ENCODE data around the gene ALKBH7. TPM values are rescaled to one million over a fixed set of nuclear protein-coding genes. Genes with fewer than 3 reads are reported as not detected.

ALKBH7 gene
- total and polyA plus RNA-seq, 2 of the 13 experiments (the other 11 are each of a cell fraction or from before 2014, with no cell fraction given), result 29.6 to 45.9 TPM

GRCh38 chr19:6333439-6333838 is 39.2 kb upstream of the ALKBH7 start, which contains the start of gene ACER1:
ACER1 (minus strand) TSS chr19:6333612; CDS start chr19:6333551, 61 bp downstream.
- H2AFZ ChIP-seq (ENCODE audit: low read length), result no peak within 1 kb of the TSS
- no peak for DNase-seq (ENCODE audit: low spot score)
- intact Hi-C loops (cut with micrococcal nuclease; ENCODE audit: unreplicated experiment), result no loop called here
- H3K9me3 ChIP-seq (ENCODE audit: low read length), result no peaks in the 10 kb centered on the region
- H3K79me2 ChIP-seq (ENCODE audit: insufficient read depth, low read length), result no peaks in the 10 kb centered on the region
- ATAC-seq, result no peak
- BruUV-seq (replicated peaks), result no TSS peak
- in situ Hi-C loops (cut with HindIII; ENCODE audit: extremely low pct_ligation_motif_present, low pct_unique_long_range_greater_than_20kb), result no loop called here
- TF ChIP-seq KLF11 (CRISPR knock-in tag; IDR thresholded peaks at IDR 0.05) (no peak), FOXK1 (CRISPR knock-in tag; IDR thresholded peaks at IDR 0.05; ENCODE audit: borderline replicate concordance, low read depth) (no peak), GZF1 (CRISPR knock-in tag; IDR thresholded peaks at IDR 0.05) (no peak), ZNF737 (CRISPR knock-in tag; IDR thresholded peaks at IDR 0.05; ENCODE audit: borderline replicate concordance) (no peak), ZBTB2 (CRISPR knock-in tag; IDR thresholded peaks at IDR 0.05; ENCODE audit: low read depth) (no peak), ZIK1 (CRISPR knock-in tag; IDR thresholded peaks at IDR 0.05; ENCODE audit: borderline replicate concordance, low read depth) (no peak), ZHX2 (IDR thresholded peaks at IDR 0.05; ENCODE audit: low read depth) (no peak), ZHX2 (CRISPR knock-in tag; IDR thresholded peaks at IDR 0.05; ENCODE audit: borderline replicate concordance) (no peak), ZFP90 (CRISPR knock-in tag; IDR thresholded peaks at IDR 0.05; ENCODE audit: borderline replicate concordance) (no peak), HHEX (CRISPR knock-in tag; IDR thresholded peaks at IDR 0.05) (no peak), HOXD1 (CRISPR knock-in tag; IDR thresholded peaks at IDR 0.05) (no peak), ZNF670 (CRISPR knock-in tag; IDR thresholded peaks at IDR 0.05; ENCODE audit: borderline replicate concordance) (no peak), MATR3 (CRISPR knock-in tag; IDR thresholded peaks at IDR 0.05) (no peak), SOX5 (CRISPR knock-in tag; IDR thresholded peaks at IDR 0.05; ENCODE audit: borderline replicate concordance) (no peak), RBAK (CRISPR knock-in tag; IDR thresholded peaks at IDR 0.05) (no peak), SPEN (CRISPR knock-in tag; IDR thresholded peaks at IDR 0.05; ENCODE audit: low read depth) (no peak), ZNF569 (CRISPR knock-in tag; IDR thresholded peaks at IDR 0.05; ENCODE audit: borderline replicate concordance) (no peak), KLF9 (CRISPR knock-in tag; IDR thresholded peaks at IDR 0.05; ENCODE audit: low read depth) (no peak), TBX3 (IDR thresholded peaks at IDR 0.05; ENCODE audit: borderline replicate concordance) (no peak), ZNF251 (CRISPR knock-in tag; IDR thresholded peaks at IDR 0.05) (no peak)
- H3K27ac ChIP-seq (ENCODE audit: extremely low read length, insufficient read depth, low read length), result no peak within 1 kb of the TSS
- no peak within 1 kb of the TSS for H3K9ac ChIP-seq (ENCODE audit: insufficient read depth, low read depth, low read length)
- CTCF ChIA-PET (ENCODE audit: low intra/inter-chr PET ratio, low total read pairs), result no interaction called here
- H3K4me1 ChIP-seq (ENCODE audit: insufficient read depth, low read length), result no peaks in the 10 kb centered on the region
- WGBS (ENCODE audit: low lambda C conversion rate), result 46% methylated on average over 15 of the region's 17 CpGs
- no peak for FAIRE-seq
- no peaks in the 10 kb centered on the region for H4K20me1 ChIP-seq (ENCODE audit: insufficient read depth, low read length)
- H3K27me3 ChIP-seq (ENCODE audit: control insufficient read depth in 1 of 2, insufficient read depth in 2 of 2, low read length in 2 of 2), result peaks cover 0 to 13% of the 10 kb centered on the region in 2 experiments; a peak in 2 of 5 replicates
- no peak within 1 kb of the TSS for H3K4me3 ChIP-seq (replicated peaks in 1 of 3; ENCODE audit: insufficient read depth in 1 of 3, low read depth in 2 of 3, low read length in 3 of 3)
- POLR2A ChIA-PET, result no interaction called here
- H3K4me2 ChIP-seq (ENCODE audit: low read depth, low read length), result no peak within 1 kb of the TSS
- H3K36me3 ChIP-seq (replicated peaks in 1 of 2; ENCODE audit: control insufficient read depth in 1 of 2, insufficient read depth in 2 of 2, low read length in 2 of 2), result no peaks in the 10 kb centered on the region
